GM12892 (cell line): ENCODE data around the gene DEFB124.

ENCODE experiments used
- POLR2A ChIP-seq: IDR thresholded peaks from 2 replicates; pipeline ENCODE4 v1.6.1; 2011; ENCODE audit warnings: low read depth, low read length, control low read depth
- POLR2AphosphoS5 ChIP-seq: IDR thresholded peaks from 2 replicates; pipeline ENCODE4 v1.6.1; 2011; ENCODE audit warnings: low read depth, low read length, control low read depth

- TF ChIP-seq POLR2A (no peak), POLR2AphosphoS5 (no peak)
Measured at GRCh38 chr20:31523361-31524283, 48.7 kb upstream of the DEFB124 start.
